Heart left ventricle (tissue), 16 donors: ENCODE data around the gene ELMO3. TPM values are rescaled to one million over a fixed set of nuclear protein-coding genes. Genes with fewer than 3 reads are reported as not detected.
A peak's percentile ranks its signal among the peaks of the same experiment; 100 is the strongest.

ENCODE experiments used
- ATAC-seq, 4 donors: fragments of 200-7000 bp; cut with Tn5 transposase; one replicate each; pipeline ENCODE4 v1.9.1; 2020 to 2022; ENCODE audit warnings: moderate library complexity in 4 of 4, mild to moderate bottlenecking in 3 of 4, moderate number of reproducible peaks in 1 of 4
- DNase-seq, 5 donors: peaks; one replicate each; pipeline ENCODE4 v3.0.0-alpha.2; 2020
- H3K27ac ChIP-seq, 12 donors: fragments of 200-600 bp; sonication (generic) in 4 of 12; one replicate each; pipeline versions ENCODE4 v1.5.0 to v1.8.0; 2016 to 2022; ENCODE audit warnings: mild to moderate bottlenecking in 2 of 12
- H3K27me3 ChIP-seq, 9 donors: fragments of 200-600 bp; sonication (generic) in 2 of 9; one replicate each; pipeline versions ENCODE4 v1.5.1 to v1.8.0; 2016 to 2022; ENCODE audit warnings: mild to moderate bottlenecking in 3 of 9
- H3K36me3 ChIP-seq, 9 donors: fragments of 200-600 bp; sonication (generic) in 2 of 9; one replicate each; pipeline versions ENCODE4 v1.5.0 to v1.8.0; 2018 to 2022; ENCODE audit warnings: mild to moderate bottlenecking in 2 of 9
- H3K4me1 ChIP-seq, 12 donors: fragments of 200-600 bp; sonication (generic) in 4 of 12; one replicate each; pipeline versions ENCODE4 v1.5.0 to v1.8.0; 2016 to 2022; ENCODE audit warnings: mild to moderate bottlenecking in 3 of 12
- H3K4me3 ChIP-seq, 12 donors: fragments of 200-600 bp; sonication (generic) in 4 of 12; one replicate each; pipeline versions ENCODE4 v1.5.0 to v1.8.0; 2017 to 2022; ENCODE audit warnings: mild to moderate bottlenecking in 9 of 12, moderate library complexity in 4 of 12
- H3K9me3 ChIP-seq, 12 donors: fragments of 200-600 bp; sonication (generic) in 4 of 12; one replicate each; pipeline versions ENCODE4 v1.5.0 to v1.8.0; 2016 to 2022; ENCODE audit warnings: mild to moderate bottlenecking in 1 of 12
- CTCF ChIP-seq, 12 donors: fragments of 200-600 bp; sonication (generic) in 4 of 12; IDR thresholded peaks; one replicate each; pipeline versions ENCODE4 v1.5.0 to v1.8.0; 2018 to 2022; ENCODE audit warnings: antibody characterized with exemption in 12 of 12, mild to moderate bottlenecking in 5 of 12
- POLR2A ChIP-seq, 2 donors: fragments of 450-650 bp; IDR thresholded peaks; one replicate each; pipeline ENCODE4 v1.6.1; 2017; ENCODE audit warnings: antibody characterized with exemption in 2 of 2, mild to moderate bottlenecking in 2 of 2, moderate library complexity in 2 of 2
- WGBS, 4 donors: extraction: QIAGEN DNeasy Blood & Tissue Kit in 2 of 4; methylation state at CpG; one replicate each; pipeline versions ENCODE4 v1.1.5 to v1.1.7; 2013 to 2018; 5-methylcytosine and 5-hydroxymethylcytosine counted together
- intact Hi-C, 10 donors: fragments of 100-400 bp; cut with DNase I; formaldehyde crosslinking; loops; one replicate each; pipeline versions ENCODE4 v1.11.1 to v1.14.2; 2022
- polyA plus RNA-seq, 2 donors: library from polyadenylated mRNA; stranded (reverse); fragments of 200-250 nt; gene quantifications; one replicate each; pipeline ENCODE4 v1.2.3, GENCODE V29; 2013
- total RNA-seq, 9 donors: library from RNA; depleted of rRNA in 2 of 9; stranded (reverse); fragments of >200 nt in 2 of 9; fragmentation: NEBNext Ultra II Directional in 3 of 9; extraction: Animal tissue kit (Norgen Biotek cat#: 25700) in 3 of 9; gene quantifications; one replicate each; pipeline versions ENCODE4 v1.1.0 to v1.2.4, GENCODE V29; 2016 to 2023
- donor health status: ischemic (EF 13 %, LVEDD 7.1; RV severe dilation, severe dysfunction).
- donor health status: healthy with polysubstance abuse.
- donor health status: DM: no; HTN: yes; CAD: no.
- donor health status: DM: no; HTN: no; CAD: no.
- donor health status: ischemic (EF 25% LVEDD 6.9; RV normal size, moderate dysfunction).
- donor health status: ischemic (EF 25% LVEDD 5.7; RV mildly dilated, moderate dysfunction).
- donor health status: healthy.
- donor health status: DM: yes; HTN: yes; CAD: no.
- donor health status: ischemic (EF 35%, LVEDD 5.7; RV mildly dilated, moderate dysfunction).
- donor health status: nonischemic (EF 11% LVEDD 7.7; RV severe dilation, severe dysfunction).
- donor health status: DM: yes; HTN: yes; CAD: no.
- donor health status: PGD.
- donor health status: ischemic (EF 29% LVEDD 5.4; RV normal size, mild dysfunction).
- donor health status: nonischemic (EF 23%, LVEDD 6.1; RV moderate dilation, normal function).

Gene ELMO3
- total and polyA plus RNA-seq, 11 donors, result 0.32 to 1.8 (median 0.68) TPM

- WGBS, 4 donors, result 23 to 30% (median 28%) methylated on average over 15 to 17 of the region's 17 CpGs
- no peak for ATAC-seq
- DNase-seq, result no peak
- no peaks in the 10 kb centered on the region for H3K9me3 ChIP-seq
- intact Hi-C loops, result loop anchor here in 5 of 10 donors (5.0 kb wide), 2 partner anchors 34 to 54 kb away; partner anchors contain the start of genes TMEM208 (in 4 of the 5), FHOD1 (in 1 of the 5) and SLC9A5 (in 1 of the 5)
- H3K4me3 ChIP-seq, result peak overlapping the region; percentile 74 to 100 (median 94)
- peaks cover 0 to 49% (median 41%) of the 10 kb centered on the region in 9 donors for H3K36me3 ChIP-seq
- H3K4me1 ChIP-seq, result peaks cover 2 to 43% (median 30%) of the 10 kb centered on the region in 12 donors
- TF ChIP-seq POLR2A (IDR thresholded peaks at IDR 0.05) (no peak), CTCF (IDR thresholded peaks at IDR 0.05) (no peak)
- peak overlapping the region in 11 of 12 donors; percentile 80 to 93 (median 88) for H3K27ac ChIP-seq
- no peaks in the 10 kb centered on the region for H3K27me3 ChIP-seq
Measured at GRCh38 chr16:67192781-67193361, 6.1 kb upstream of the ELMO3 start.

DNA sequence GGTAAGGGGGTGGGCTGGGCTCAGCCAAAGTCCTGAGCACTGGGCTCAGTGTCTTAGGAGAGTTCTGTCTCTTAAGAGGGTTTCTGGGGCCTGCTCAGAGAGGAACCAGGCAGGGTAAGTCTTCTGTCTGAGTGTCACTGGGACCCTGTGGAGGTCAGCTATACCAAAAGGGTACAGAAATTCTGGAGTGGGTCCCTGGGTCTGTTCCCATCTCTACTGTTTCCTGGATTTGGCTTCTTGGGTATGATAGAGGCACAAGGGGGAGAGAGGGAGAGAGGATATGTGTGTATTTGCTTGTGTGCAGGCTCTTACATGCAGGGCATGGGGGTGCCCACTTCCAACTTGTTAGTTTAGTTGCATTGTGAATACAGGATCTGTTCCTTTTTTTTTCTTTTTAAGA, 5.4 kb upstream of the ELMO3 start:
- ATAC-seq (no peak), DNase-seq (no peak)
- Histone ChIP-seq H3K27me3 (no peaks in the 10 kb centered on the region), H3K4me3 (peak overlapping the region in 8 of 12 donors; percentile 74 to 100 (median 94)), H3K9me3 (no peaks in the 10 kb centered on the region), H3K4me1 (peaks cover 2 to 50% (median 36%) of the 10 kb centered on the region in 12 donors), H3K36me3 (peaks cover 0 to 56% (median 48%) of the 10 kb centered on the region in 9 donors), H3K27ac (peak overlapping the region in 1 of 12 donors; percentile 89)
- intact Hi-C loops, result loop anchor here in 5 of 10 donors (5.0 kb wide), 2 partner anchors 34 to 54 kb away; partner anchors contain the start of genes TMEM208 (in 4 of the 5), FHOD1 (in 1 of the 5) and SLC9A5 (in 1 of the 5)
- TF ChIP-seq CTCF (IDR thresholded peaks at IDR 0.05) (no peak), POLR2A (IDR thresholded peaks at IDR 0.05) (no peak)

DNA sequence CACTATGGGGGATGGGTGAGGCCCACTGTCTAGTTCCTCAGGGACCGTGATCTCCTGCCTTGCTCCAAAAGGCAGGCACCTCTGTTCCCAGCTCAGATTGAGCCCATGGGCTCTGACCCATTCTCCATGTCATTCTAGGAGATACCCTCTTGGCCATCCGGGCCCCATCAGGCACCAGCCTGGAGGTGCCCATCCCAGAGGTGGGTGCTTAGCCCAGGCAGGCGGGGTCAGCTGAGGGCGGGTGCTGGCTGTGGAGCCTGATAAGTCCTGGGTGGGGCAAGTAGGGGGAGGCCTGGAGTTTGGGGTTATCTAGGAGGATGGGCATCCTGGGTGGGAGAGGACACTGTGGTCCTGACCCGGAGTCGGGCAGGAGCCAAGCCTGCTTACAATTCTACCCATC, 4.7 kb upstream of the ELMO3 start:
- TF ChIP-seq CTCF (IDR thresholded peaks at IDR 0.05) (no peak), POLR2A (IDR thresholded peaks at IDR 0.05) (no peak)
- Histone ChIP-seq H3K4me1 (peaks cover 2 to 57% (median 38%) of the 10 kb centered on the region in 12 donors), H3K27ac (no peak overlapping the region), H3K9me3 (no peaks in the 10 kb centered on the region), H3K4me3 (no peak overlapping the region), H3K27me3 (no peaks in the 10 kb centered on the region), H3K36me3 (peaks cover 0 to 60% (median 49%) of the 10 kb centered on the region in 9 donors)
- 72 to 94% (median 90%) methylated on average over 2 to 6 of the region's 6 CpGs for WGBS, 4 donors
- intact Hi-C loops, result loop anchor here in 5 of 10 donors (5.0 kb wide), 2 partner anchors 33 to 53 kb away; partner anchors contain the start of genes TMEM208 (in 4 of the 5), FHOD1 (in 1 of the 5) and SLC9A5 (in 1 of the 5)
- ATAC-seq (no peak), DNase-seq (peak in 1 of 5 donors; percentile 26)

GRCh38 chr16:67195676-67196075, 3.3 kb upstream of the ELMO3 start:
- Histone ChIP-seq H3K36me3 (peaks cover 0 to 60% (median 50%) of the 10 kb centered on the region in 9 donors), H3K27ac (no peak overlapping the region), H3K9me3 (no peaks in the 10 kb centered on the region), H3K4me3 (no peak overlapping the region), H3K4me1 (peaks cover 2 to 54% (median 34%) of the 10 kb centered on the region in 12 donors), H3K27me3 (no peaks in the 10 kb centered on the region)
- intact Hi-C loops, result no loop called here
- no peak for DNase-seq
- WGBS, 4 donors, result 61 to 74% (median 71%) methylated on average over 3 to 5 of the region's 5 CpGs
- no peak for TF ChIP-seq CTCF (IDR thresholded peaks at IDR 0.05)
- TF ChIP-seq POLR2A (IDR thresholded peaks at IDR 0.05), result no peak
- ATAC-seq, result no peak
